GM12892 (cell line): ENCODE measurements around the gene INO80C.

Experiments used
- DNase-seq: peaks from one replicate; pipeline ENCODE4 v3.0.0; 2011; ENCODE audit not compliant: insufficient read length
- FAIRE-seq: peaks from 2 replicates; lab custom pipeline; 2011; peaks lifted over from hg19 to GRCh38; lab: Jason Lieb, UNC
- POLR2A ChIP-seq: IDR thresholded peaks from 2 replicates; pipeline ENCODE4 v1.6.1; 2011; ENCODE audit warnings: low read depth, low read length, control low read depth
- POLR2AphosphoS5 ChIP-seq: IDR thresholded peaks from 2 replicates; pipeline ENCODE4 v1.6.1; 2011; ENCODE audit warnings: low read depth, low read length, control low read depth
- TAF1 ChIP-seq: IDR thresholded peaks from 2 replicates; pipeline ENCODE4 v1.6.1; 2011; ENCODE audit warnings: low read depth, mild to moderate bottlenecking, control low read depth, low read length, borderline replicate concordance

The INO80C gene

GRCh38 chr18:35521133-35521532 is 23.4 kb upstream of the INO80C start:
- TF ChIP-seq POLR2AphosphoS5 (no peak), POLR2A (no peak)
- no peak for FAIRE-seq
- DNase-seq, result no peak

DNA sequence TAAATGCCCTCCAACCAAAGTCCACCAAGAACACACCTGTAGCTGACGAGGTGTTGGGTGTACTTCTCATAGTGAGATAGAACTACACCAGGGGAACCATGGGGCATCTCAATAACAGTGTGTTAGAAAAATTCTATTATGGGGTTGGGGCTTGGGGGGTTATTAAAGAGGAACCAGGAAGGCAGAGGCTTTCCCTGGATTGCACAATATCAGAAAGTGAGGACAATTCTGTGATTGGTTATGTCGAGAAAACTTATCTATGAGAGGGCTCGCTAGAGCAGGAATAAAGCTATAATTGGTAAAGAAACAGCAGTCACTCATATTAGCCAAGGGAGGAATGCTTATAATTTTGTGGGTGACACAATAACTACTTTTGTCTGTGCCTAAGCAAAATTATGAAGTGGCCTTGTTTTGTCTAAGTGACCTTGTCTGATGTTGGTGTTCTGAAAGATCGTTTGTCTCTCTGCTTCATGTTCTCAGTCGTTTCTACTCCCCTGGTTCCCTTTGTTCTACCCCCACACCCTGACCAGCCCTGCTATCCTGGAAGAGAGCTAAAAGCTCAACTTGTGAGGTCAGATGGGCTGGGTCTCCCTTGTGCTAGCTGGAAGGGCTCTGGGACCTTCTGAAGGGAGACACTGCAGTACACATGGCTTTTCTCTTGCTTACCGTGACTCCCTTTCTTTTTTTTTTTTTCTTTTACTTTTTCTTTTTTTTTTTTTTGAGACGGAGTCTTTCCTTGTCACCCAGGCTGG is 21.6 kb upstream of the INO80C start:
- TF ChIP-seq TAF1 (no peak), POLR2AphosphoS5 (no peak), POLR2A (no peak)
- DNase-seq (no peak), FAIRE-seq (no peak)

DNA sequence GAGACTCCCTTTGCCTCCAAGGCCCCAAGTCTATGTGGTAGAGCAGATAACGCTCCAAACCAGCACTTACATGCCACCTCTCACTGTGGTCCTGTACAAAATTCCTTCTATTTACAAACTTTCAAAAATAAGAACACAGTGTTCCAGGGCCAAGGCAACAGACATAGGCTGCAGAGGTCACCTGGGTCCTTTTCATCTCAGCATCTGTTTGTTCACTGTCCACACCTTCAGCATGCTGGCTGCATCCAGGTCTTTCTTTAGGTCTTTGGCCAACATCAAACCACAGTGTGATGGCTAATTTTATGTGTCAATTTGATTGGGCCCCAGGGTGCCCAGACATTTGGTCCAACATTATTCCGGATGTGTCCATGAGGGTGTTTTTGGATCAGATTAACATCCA is 20.0 kb upstream of the INO80C start:
- TF ChIP-seq POLR2AphosphoS5 (no peak), POLR2A (no peak), TAF1 (no peak)
- DNase-seq (no peak), FAIRE-seq (no peak)

DNA sequence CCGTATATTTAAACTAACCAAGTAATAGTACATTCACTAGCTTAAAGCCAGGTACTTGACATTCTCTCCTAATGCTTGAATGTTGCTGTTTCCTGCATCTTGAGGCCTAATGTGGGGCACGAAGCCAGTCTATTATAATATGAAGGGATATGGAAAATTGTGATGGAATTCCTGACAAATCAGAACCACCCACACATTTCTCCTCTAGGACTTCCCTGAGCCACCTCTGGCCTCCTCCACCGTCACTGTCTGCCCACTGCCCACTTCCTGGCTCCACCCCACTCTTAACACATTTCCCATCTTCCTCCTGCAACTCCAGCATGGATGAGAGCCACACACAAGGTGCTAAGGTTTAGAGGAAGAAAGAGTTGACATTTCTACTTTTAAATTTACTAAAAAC is 19.0 kb upstream of the INO80C start:
- DNase-seq, result no peak
- FAIRE-seq, result no peak
- TF ChIP-seq POLR2A (no peak), TAF1 (no peak), POLR2AphosphoS5 (no peak)

GRCh38 chr18:35516351-35516750 is 18.6 kb upstream of the INO80C start:
- TF ChIP-seq POLR2A (no peak), POLR2AphosphoS5 (no peak), TAF1 (no peak)
- no peak for FAIRE-seq

DNA sequence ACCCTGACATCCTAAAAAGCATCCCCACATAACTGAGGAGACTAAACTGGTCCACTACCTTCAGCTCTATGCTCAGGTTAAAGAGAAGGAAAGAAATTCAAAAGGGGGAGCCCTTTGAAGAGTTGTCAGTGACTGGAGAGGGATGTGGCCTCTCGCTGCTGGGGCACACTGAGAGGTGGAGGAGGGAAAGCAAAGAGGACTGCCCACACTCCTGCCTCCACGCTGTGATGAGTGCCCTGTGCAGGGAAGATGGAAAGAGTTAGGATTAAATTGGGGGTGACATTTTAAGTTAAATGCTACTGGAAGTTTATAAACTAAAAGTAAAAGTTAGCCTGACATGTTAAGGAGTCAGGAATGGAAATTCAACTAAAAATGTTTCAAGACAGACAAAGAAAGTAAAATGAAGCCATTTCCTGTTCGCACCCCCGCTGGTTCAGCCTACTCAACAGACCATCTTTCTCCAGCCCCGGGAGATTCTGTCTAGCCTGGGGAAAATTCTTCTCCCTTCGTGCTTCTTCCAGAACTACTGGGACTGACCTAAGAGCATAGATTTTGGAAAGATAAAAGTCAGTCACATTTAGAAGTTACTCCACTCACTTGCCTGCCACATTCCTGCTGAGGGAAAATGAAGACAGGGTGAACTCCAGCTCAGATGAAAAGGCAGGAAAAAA is 17.8 kb upstream of the INO80C start:
- FAIRE-seq, result no peak
- TF ChIP-seq POLR2AphosphoS5 (no peak), POLR2A (no peak), TAF1 (no peak)
- DNase-seq, result no peak

More at GRCh38 chr18:35516351-35516750, 18.6 kb upstream of the INO80C start:
- DNase-seq, result no peak

DNA sequence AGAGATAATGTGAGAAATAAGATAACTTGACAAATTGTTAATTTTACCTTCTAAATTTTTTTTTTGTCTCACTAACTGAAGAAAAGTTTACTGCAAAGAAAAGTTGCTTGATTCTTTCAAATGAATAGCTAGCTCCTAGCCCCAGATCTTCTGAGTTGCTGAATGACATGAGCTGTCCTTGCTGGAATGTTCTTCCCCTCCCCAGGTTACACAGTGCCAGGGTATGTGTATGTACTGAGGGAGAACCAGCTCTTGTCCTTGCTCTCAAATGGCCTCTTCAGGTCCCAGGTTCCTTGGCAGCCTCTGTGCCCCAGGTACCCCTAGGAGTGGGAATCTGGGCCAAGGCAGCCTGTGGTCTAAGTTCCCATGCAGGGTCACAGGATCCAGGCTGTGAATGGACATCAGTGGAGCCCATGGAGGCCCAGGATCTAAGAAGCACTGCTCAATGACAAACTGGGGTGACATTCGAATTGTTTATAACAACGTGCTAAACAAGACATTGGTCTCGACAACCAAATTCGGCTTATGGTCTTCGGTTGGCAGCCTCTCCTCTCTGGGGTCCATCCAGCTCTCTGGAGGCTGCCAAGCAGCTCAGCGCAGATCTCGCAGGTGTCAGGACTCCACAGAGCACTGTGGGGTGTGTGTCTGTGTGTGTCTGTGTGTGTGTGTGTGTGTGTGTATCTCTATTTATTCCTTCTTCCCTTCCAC is 17.1 kb upstream of the INO80C start:
- no peak for TF ChIP-seq POLR2A
- no peak for TF ChIP-seq POLR2AphosphoS5
- no peak for TF ChIP-seq TAF1
- FAIRE-seq, result no peak
- DNase-seq, result no peak

GRCh38 chr18:35514283-35514682 is 16.5 kb upstream of the INO80C start:
- FAIRE-seq, result no peak
- no peak for TF ChIP-seq POLR2A
- no peak for TF ChIP-seq TAF1
- no peak for TF ChIP-seq POLR2AphosphoS5
- no peak for DNase-seq

DNA sequence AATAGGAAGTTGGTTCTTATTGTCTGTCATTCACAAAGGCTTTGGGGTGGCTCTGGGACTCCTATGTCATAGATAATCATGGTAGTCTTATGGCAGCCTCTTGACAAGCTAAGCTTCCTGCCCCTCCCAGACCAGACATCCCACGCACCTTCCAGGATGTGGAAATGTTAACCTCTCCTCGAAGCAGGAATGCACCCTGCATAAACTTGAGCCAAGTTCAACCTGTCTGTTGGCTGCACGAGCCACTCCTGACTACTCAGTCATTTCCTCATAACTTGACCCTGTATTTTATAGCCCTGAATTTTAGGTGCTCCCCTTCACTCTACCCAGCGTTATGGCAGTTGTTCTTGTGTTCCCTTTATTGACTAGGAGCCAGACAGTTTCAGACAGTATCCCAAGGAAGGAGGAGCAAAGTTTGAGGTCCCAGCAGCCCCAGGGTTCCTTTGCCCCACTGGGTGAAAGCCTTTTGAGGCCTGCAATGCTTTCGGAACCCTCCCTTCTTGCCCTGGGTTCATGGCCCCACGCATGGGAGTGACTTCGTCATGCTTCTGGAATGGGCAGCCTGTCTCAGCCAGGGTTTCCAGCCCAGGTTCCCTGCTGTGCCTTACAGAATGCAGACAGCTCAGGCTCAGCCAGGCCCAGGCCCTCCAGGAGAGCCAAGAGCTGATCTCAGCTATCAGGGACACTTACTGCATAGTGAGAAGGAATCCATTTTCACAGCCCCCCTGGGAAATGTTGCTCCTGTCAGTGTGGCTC is 15.6 kb upstream of the INO80C start:
- TF ChIP-seq POLR2AphosphoS5 (no peak), POLR2A (no peak), TAF1 (no peak)
- DNase-seq (no peak), FAIRE-seq (no peak)

- DNase-seq, result no peak
- TF ChIP-seq POLR2A (no peak), POLR2AphosphoS5 (no peak), TAF1 (no peak)
- FAIRE-seq, result no peak
Measured at GRCh38 chr18:35512761-35513160, 15.0 kb upstream of the INO80C start.

GRCh38 chr18:35511833-35512232 is 14.1 kb upstream of the INO80C start:
- DNase-seq (no peak), FAIRE-seq (no peak)
- TF ChIP-seq TAF1 (no peak), POLR2A (no peak), POLR2AphosphoS5 (no peak)

- TF ChIP-seq POLR2AphosphoS5, result no peak
- DNase-seq, result no peak
- peak; percentile 66 for FAIRE-seq
Measured at GRCh38 chr18:35511428-35511827, 13.7 kb upstream of the INO80C start.
